Ovary (tissue), 9 donors: Measurements from ENCODE around the gene SMARCD2. TPM values are rescaled to one million over a fixed set of nuclear protein-coding genes. Genes with fewer than 3 reads are reported as not detected.
"Not testable (repeated sequence)": the region's sequence is repeated elsewhere in the genome, so short reads cannot be mapped to it uniquely, and the experiment has no call there.

ENCODE experiments used
- DNase-seq, 5 donors: peaks; one replicate each; pipeline ENCODE4 v3.0.0-alpha.2; 2019 to 2020
- H3K27ac ChIP-seq, 2 donors: fragments of 200-600 bp; one replicate each; pipeline versions ENCODE4 v1.5.1 to v1.8.0; 2019 to 2022
- H3K27me3 ChIP-seq: fragments of 200-600 bp; one replicate; pipeline ENCODE4 v1.8.0; 2022
- H3K36me3 ChIP-seq: fragments of 200-600 bp; sonication (generic); one replicate; pipeline ENCODE4 v1.5.1; 2019
- H3K4me1 ChIP-seq: one replicate; pipeline ENCODE4 v1.8.1; 2013; ENCODE audit warnings: mild to moderate bottlenecking, moderate library complexity; ENCODE audit not compliant: insufficient read depth
- H3K4me3 ChIP-seq: fragments of 200-600 bp; sonication (generic); one replicate; pipeline ENCODE4 v1.5.1; 2017
- H3K9me3 ChIP-seq, 2 donors: fragments of 200-600 bp in 1 of 2; sonication (generic) in 1 of 2; one replicate each; pipeline versions ENCODE4 v1.5.1 to v1.8.1; 2013 to 2019; ENCODE audit warnings: mild to moderate bottlenecking in 1 of 2, moderate library complexity in 1 of 2
- EP300 ChIP-seq: sonication (generic); formaldehyde crosslinking; IDR thresholded peaks from one replicate; pipeline ENCODE4 v1.6.1; 2017; ENCODE audit warnings: antibody characterized with exemption
- POLR2A ChIP-seq: fragments of 450-650 bp; IDR thresholded peaks from one replicate; pipeline ENCODE4 v1.6.1; 2017; ENCODE audit warnings: antibody characterized with exemption, mild to moderate bottlenecking, moderate library complexity
- WGBS, 3 donors: extraction: QIAGEN DNeasy Blood & Tissue Kit in 1 of 3; methylation state at CpG; one replicate each; pipeline versions ENCODE4 v1.1.5 to v1.1.7; 2013 to 2017; 5-methylcytosine and 5-hydroxymethylcytosine counted together
- intact Hi-C, 4 donors: fragments of 100-400 bp; cut with DNase I; formaldehyde crosslinking; loops; one replicate each; pipeline versions ENCODE4 v1.11.0 to v1.15.1; 2022 to 2023
- polyA plus RNA-seq, 2 donors: library from polyadenylated mRNA; stranded (reverse); fragments of 200-250 nt in 1 of 2; fragments of 350-450 nt in 1 of 2; fragmentation: Illumina TruSeq in 1 of 2; extraction: RNeasy Lipid Tissue Mini Kit (QIAGEN cat#74804) in 1 of 2; gene quantifications; one replicate each; pipeline ENCODE4 v1.2.3, GENCODE V29; 2013 to 2014
- total RNA-seq, 7 donors: library from RNA; depleted of rRNA in 2 of 7; stranded (reverse); fragments of >200 nt in 2 of 7; fragmentation: NEBNext Ultra II Directional in 3 of 7; extraction: Animal tissue kit (Norgen Biotek cat#: 25700) in 3 of 7; gene quantifications; one replicate each; pipeline versions ENCODE4 v1.1.0 to v1.2.4, GENCODE V29; 2016 to 2023
- TF ChIP-seq, protein P1 (sequence below), 3 donors: fragments of 450-650 bp in 2 of 3; fragments of 200-600 bp in 1 of 3; IDR thresholded peaks; one replicate each; pipeline versions ENCODE4 v1.5.1 to v1.8.0; 2016 to 2022; ENCODE audit warnings: antibody characterized with exemption in 3 of 3, mild to moderate bottlenecking in 1 of 3
- donor health status: DM: no; HTN: no; CAD: no; lungs with moderate emphysema.
- donor health status: DM: no; HTN: no; CAD: no.
- donor health status: Bipolar disorder and iron deficiency.
- donor health status: DM: yes; HTN: yes; CAD: no.
- donor health status: DM: no; HTN: no; CAD: no.
- donor health status: DM: yes; HTN: yes; CAD: no.

SMARCD2 gene
- total and polyA plus RNA-seq, 9 donors, result 46.2 to 117 (median 69.8) TPM

DNA sequence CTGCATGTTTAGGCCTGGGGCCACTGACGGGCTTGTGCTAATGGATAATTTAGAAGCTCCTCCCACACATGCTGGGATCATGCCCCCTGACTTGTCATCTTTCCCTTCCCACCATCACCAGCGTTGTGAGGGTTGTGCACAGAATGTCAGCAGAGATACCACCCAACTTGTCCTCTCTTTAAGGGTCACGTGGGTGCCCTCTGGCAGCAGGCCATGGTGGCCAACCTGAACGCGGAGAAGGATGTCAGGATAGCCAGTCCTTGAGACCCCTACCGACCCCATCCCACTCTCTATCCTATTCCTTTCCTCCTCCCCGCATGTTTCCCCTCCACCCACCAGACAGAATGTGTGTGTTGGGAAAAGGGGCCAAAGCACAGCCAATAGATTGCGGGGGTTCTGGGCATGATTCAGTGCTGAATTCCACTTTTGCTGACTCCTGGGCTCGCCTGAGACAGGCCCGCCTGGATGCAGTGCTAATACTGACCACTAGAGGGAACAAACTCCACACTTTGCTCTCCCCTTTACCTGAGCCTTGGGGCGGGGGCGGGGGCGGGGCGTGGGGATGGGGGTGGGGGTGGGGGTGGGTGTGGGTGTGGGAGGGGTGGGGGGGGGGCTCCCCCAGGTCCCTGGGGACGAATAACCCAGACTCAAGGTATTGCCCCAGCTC is 39.6 kb upstream of the SMARCD2 start, which contains the start of gene GH2:
GH2 (minus strand) TSS at position 10 of the 667 bp plus-strand sequence. CDS start 143 bp downstream, outside the sequence.
- peak in 4 of 5 donors; percentile 25 to 58 (median 44) for DNase-seq
- H3K36me3 ChIP-seq, result no peaks in the 10 kb centered on the region
- no peak within 1 kb of the TSS for H3K27ac ChIP-seq
- H3K4me3 ChIP-seq, result no peak within 1 kb of the TSS
- no peaks in the 10 kb centered on the region for H3K9me3 ChIP-seq
- no peaks in the 10 kb centered on the region for H3K27me3 ChIP-seq
- no peaks in the 10 kb centered on the region for H3K4me1 ChIP-seq
- TF ChIP-seq, protein P1, sequence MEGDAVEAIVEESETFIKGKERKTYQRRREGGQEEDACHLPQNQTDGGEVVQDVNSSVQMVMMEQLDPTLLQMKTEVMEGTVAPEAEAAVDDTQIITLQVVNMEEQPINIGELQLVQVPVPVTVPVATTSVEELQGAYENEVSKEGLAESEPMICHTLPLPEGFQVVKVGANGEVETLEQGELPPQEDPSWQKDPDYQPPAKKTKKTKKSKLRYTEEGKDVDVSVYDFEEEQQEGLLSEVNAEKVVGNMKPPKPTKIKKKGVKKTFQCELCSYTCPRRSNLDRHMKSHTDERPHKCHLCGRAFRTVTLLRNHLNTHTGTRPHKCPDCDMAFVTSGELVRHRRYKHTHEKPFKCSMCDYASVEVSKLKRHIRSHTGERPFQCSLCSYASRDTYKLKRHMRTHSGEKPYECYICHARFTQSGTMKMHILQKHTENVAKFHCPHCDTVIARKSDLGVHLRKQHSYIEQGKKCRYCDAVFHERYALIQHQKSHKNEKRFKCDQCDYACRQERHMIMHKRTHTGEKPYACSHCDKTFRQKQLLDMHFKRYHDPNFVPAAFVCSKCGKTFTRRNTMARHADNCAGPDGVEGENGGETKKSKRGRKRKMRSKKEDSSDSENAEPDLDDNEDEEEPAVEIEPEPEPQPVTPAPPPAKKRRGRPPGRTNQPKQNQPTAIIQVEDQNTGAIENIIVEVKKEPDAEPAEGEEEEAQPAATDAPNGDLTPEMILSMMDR (IDR thresholded peaks at IDR 0.05), result peak in 2 of 3 donors; percentile 8 to 43
- TF ChIP-seq EP300, result no peak
- intact Hi-C loops, result no loop called here
- WGBS, 3 donors, result 28 to 34% (median 29%) methylated on average over 15 of the region's 15 CpGs

DNA sequence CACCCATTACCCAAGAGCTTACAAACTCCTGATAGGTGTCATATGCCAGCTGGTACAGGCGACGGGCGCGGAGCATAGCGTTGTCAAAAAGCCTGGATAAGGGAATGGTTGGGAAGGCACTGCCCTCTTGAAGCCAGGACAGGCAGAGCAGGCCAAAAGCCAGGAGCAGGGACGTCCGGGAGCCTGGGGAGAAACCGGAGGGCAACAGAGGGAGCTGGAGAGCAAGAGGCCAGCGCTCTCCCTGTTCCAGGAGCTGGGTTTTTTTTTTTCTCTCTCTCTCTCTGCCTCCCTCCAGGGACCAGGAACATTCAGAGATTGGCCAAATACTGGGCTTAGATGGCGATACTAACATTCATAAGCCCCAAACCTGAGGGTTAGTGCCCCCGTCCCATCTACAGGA is 38.9 kb upstream of the SMARCD2 start:
- DNase-seq, H3K27ac ChIP-seq, H3K4me3 ChIP-seq, intact Hi-C loops, H3K9me3 ChIP-seq, H3K4me1 ChIP-seq, H3K27me3 ChIP-seq, H3K36me3 ChIP-seq: not testable (repeated sequence)
- WGBS, 3 donors, result 60 to 76% (median 63%) methylated on average over 11 of the region's 11 CpGs

DNA sequence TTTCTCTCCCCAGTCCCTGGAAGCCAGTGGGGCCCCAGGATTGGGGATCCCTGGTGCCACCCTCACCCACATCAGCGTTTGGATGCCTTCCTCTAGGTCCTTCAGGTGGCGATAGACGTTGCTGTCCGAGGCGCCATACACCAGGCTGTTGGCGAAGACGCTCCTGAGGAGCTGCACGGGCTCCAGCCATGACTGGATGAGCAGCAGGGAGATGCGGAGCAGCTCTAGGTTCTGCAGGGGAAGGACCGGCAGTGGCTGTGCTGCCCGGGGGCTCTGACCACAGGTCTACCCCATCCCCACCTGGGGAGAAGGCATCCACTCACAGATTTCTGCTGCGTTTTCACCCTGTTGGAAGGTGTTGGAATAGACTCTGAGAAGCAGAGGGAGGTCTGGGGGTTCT is 38.2 kb upstream of the SMARCD2 start:
- Histone ChIP-seq H3K4me3 (no peak overlapping the region), H3K27me3 (no peaks in the 10 kb centered on the region), H3K36me3 (no peaks in the 10 kb centered on the region), H3K4me1 (no peaks in the 10 kb centered on the region), H3K9me3 (no peaks in the 10 kb centered on the region), H3K27ac (no peak overlapping the region)
- intact Hi-C loops, result no loop called here
- no peak for DNase-seq
- TF ChIP-seq POLR2A (no peak), EP300 (no peak)
- TF ChIP-seq, protein P1 (IDR thresholded peaks at IDR 0.05), result no peak
- WGBS, 3 donors, result 81 to 88% (median 85%) methylated on average over 12 of the region's 12 CpGs

DNA sequence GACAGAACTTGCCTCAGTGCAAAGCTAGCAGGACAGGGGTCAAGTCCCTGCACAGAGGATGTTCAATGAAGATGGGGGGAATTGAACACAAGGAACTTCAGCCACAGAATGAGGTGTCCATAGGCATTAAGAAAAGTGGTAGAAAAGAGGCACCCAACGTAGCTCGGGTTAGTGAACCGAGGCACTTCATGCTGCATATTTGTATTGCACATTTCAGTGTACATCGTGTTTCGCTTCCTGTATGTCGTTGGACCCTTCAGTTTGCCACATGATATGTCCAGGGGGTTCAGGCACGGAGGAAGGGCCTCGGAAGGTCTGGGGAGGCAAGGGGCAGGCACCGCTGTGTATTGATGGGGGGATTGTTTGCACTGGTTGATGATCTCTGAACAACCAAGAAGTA is 35.9 kb upstream of the SMARCD2 start:
- H3K9me3 ChIP-seq, DNase-seq, H3K4me3 ChIP-seq, H3K27me3 ChIP-seq, intact Hi-C loops, H3K27ac ChIP-seq, H3K4me1 ChIP-seq, H3K36me3 ChIP-seq: not testable (repeated sequence)
- 88 to 92% (median 89%) methylated on average over 9 of the region's 9 CpGs for WGBS, 3 donors

DNA sequence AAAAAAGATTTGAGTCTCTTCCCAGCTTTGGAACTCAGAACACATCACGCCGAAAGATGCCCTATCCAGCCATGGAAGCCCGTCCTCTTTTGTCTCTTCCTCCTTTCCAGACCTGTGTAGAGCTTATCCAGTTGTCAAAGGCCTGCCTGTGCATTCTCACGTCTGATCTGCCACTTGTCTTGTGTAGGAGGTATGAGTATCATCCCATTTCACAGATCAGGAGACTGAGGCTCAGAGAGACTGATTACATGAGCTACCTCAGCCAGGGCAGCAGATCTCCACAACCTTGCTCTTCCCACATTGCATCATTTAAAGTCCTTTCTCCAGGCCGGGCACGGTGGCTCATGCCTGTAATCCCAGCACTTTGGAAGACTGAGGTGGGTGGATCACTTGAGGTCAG is 32.2 kb upstream of the SMARCD2 start:
- intact Hi-C loops, H3K27me3 ChIP-seq, H3K9me3 ChIP-seq, H3K36me3 ChIP-seq, H3K4me1 ChIP-seq, DNase-seq, H3K27ac ChIP-seq, H3K4me3 ChIP-seq: not testable (repeated sequence)
- 44 to 70% (median 67%) methylated on average over 6 of the region's 6 CpGs for WGBS, 3 donors

DNA sequence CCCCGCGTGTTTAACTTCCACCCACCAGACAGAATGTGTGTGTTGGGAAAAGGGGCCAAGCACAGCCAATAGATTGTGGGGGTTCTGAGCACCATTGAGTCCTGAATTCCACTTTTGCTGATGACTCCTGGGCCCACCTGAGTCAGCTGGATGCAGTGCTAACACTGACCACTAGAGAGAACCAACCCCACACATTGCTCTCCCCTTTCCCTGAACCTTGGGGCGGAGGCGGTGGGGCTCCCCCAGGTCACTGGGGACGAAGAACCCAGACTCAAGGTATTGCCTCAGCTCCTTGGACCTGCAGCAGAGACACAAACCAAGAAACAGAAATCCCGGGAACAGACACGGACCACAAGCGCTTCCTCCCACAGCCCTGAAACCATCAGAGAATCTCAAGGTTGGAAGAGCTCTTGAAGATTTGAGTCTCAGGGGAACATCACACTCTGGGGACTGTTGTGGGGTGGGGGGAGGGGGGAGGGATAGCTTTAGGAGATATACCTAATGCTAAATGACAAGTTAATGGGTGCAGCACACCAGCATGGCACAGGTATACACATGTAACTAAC is 31.7 kb upstream of the SMARCD2 start:
- DNase-seq, H3K9me3 ChIP-seq, H3K27ac ChIP-seq, H3K27me3 ChIP-seq, intact Hi-C loops, H3K4me3 ChIP-seq, H3K4me1 ChIP-seq, H3K36me3 ChIP-seq: not testable (repeated sequence)
- WGBS, 3 donors, result 67 to 80% (median 76%) methylated on average over 6 to 8 of the region's 8 CpGs

DNA sequence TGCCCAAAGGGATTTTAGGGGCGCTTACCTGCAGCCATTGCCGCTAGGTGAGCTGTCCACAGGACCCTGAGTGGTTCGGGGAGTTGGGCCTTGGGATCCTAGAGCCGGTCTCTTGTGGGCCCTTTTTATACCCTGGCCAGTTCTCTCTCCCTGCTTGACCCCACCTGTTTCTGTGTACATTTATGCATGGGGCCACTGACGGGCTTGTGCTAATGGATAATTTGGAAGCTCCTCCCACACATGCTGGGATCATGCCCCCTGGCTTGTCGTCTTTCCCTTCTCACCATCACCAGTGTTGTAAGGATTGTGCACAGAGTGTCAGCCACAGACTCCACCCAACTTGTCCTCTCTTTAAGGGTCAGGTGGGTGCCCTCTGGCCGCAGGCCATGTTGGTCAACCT is 31.1 kb upstream of the SMARCD2 start, which contains the start of gene CSH2:
CSH2 (minus strand) TSS at position 101 of the 400 bp plus-strand sequence; CDS start at position 38, 63 bp downstream.
- DNase-seq, H3K27ac ChIP-seq, intact Hi-C loops, H3K27me3 ChIP-seq, H3K36me3 ChIP-seq, H3K9me3 ChIP-seq, H3K4me3 ChIP-seq, H3K4me1 ChIP-seq: not testable (repeated sequence)
- 50 to 86% (median 83%) methylated on average over 2 to 7 of the region's 7 CpGs for WGBS, 3 donors

DNA sequence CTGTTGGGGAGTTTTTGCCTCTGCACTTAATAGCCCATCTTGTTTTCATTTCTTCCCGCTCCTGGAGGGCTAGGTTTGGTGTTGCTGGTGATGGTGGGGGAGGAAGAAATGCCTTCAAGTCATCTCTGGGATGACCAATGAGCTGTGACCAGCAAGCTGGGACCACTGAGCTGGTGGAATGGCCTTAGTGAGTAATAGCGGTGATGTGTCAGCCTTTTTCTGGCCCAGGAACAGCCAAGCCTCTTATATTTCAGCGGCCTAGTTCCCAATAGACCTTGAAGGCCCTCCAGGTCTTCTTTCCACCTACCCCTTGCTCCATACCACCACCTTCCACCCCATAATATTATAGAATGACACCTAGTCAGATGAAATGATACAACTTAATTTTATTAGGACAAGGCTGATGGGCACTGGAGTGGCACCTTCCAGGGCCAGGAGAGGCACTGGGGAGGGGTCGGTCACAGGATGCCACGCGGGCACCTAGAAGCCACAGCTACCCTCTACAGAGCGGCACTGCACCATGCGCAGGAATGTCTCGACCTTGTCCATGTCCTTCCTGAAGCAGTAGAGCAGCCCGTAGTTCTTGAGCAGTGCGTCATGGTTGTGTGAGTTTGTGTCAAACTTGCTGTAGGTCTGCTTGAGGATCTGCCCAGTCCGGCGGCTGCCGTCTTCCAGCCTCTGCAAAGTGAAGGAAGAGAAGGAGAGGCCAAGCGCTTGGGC is 29.3 kb upstream of the SMARCD2 start:
- H3K27me3 ChIP-seq, H3K27ac ChIP-seq, H3K4me1 ChIP-seq, intact Hi-C loops, H3K4me3 ChIP-seq, DNase-seq, H3K9me3 ChIP-seq, H3K36me3 ChIP-seq: not testable (repeated sequence)
- WGBS, 3 donors, result 96 to 97% (median 96%) methylated on average over 15 of the region's 15 CpGs

DNA sequence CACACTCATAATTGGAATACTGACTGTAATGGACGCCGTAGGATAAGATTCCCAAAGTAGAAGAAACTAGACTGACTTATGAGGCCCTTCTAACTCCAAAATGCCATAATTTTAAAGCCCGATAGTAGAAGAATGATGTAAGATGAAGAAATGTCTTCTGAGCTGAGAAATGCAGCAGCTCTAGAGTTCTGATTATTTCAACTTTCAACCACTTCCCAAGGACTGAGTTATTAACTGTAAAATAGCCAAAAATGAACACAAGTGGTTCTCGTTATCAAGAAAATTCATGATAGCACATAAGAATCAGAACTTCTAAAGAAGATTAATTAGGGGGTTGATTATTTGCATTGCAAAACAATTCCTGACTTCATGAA is 27.8 kb upstream of the SMARCD2 start:
- not testable (repeated sequence) for H3K4me3 ChIP-seq

More for the DNA sequence above, 27.8 kb upstream of the SMARCD2 start:
- H3K4me1 ChIP-seq, intact Hi-C loops, H3K36me3 ChIP-seq, H3K9me3 ChIP-seq, H3K27ac ChIP-seq, H3K27me3 ChIP-seq, DNase-seq: not testable (repeated sequence)
- 40 to 56% (median 52%) methylated on average over 4 of the region's 4 CpGs for WGBS, 3 donors
